C4-2B (cell line): ENCODE data around the gene EML3.

Source experiments
- CTCF ChIP-seq: fragments of 450-650 bp; conservative IDR thresholded peaks from 2 replicates; pipeline ENCODE4 v1.5.1; 2017; ENCODE audit warnings: mild to moderate bottlenecking
- ZFX ChIP-seq: fragments of 450-650 bp; IDR thresholded peaks from 2 replicates; pipeline ENCODE4 v1.6.1; 2017

GRCh38 chr11:62599901-62600300, 12.7 kb downstream of the EML3 start:
- no peak for TF ChIP-seq CTCF
- TF ChIP-seq ZFX = no peak
